NB4 (cell line): ENCODE data around the gene NCAM1.

Experiments used
- TF ChIP-seq, protein P1 (sequence below): IDR thresholded peaks from one replicate; pipeline ENCODE4 v1.5.1; 2012; ENCODE audit warnings: low read depth, low read length
- TF ChIP-seq, protein P2 (sequence below): IDR thresholded peaks from 2 replicates; pipeline ENCODE4 v1.6.1; 2011; ENCODE audit warnings: low read depth, low read length

DNA sequence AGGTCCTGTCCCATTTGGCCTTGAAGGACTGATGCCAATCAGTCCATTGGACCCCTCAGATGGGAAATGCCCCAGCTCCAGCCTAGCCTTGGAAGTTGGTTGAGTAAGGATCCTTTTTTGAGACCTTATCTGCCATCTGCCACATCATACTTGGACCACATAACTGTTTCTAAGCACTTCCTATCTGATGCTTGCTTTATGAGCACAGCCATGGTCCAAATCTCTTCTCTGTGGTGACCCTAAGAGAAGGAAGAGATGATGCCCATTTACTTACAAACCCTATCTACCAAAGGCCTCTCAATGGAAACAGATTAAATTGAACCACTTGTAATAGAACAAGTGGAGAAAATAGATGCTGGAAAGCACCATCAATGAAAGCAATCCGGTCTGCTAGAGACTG lies 299.3 kb downstream of the NCAM1 start:
- TF ChIP-seq, protein P1, sequence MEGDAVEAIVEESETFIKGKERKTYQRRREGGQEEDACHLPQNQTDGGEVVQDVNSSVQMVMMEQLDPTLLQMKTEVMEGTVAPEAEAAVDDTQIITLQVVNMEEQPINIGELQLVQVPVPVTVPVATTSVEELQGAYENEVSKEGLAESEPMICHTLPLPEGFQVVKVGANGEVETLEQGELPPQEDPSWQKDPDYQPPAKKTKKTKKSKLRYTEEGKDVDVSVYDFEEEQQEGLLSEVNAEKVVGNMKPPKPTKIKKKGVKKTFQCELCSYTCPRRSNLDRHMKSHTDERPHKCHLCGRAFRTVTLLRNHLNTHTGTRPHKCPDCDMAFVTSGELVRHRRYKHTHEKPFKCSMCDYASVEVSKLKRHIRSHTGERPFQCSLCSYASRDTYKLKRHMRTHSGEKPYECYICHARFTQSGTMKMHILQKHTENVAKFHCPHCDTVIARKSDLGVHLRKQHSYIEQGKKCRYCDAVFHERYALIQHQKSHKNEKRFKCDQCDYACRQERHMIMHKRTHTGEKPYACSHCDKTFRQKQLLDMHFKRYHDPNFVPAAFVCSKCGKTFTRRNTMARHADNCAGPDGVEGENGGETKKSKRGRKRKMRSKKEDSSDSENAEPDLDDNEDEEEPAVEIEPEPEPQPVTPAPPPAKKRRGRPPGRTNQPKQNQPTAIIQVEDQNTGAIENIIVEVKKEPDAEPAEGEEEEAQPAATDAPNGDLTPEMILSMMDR = no peak
- TF ChIP-seq, protein P2, sequence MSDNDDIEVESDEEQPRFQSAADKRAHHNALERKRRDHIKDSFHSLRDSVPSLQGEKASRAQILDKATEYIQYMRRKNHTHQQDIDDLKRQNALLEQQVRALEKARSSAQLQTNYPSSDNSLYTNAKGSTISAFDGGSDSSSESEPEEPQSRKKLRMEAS = no peak
